Transverse colon (tissue), 4 donors: ENCODE results near the gene CEACAM19. TPM values are rescaled to one million over a fixed set of nuclear protein-coding genes. Genes with fewer than 3 reads are reported as not detected.

Source experiments
- DNase-seq: peaks from one replicate; pipeline ENCODE4 v3.0.0-alpha.2; 2019
- H3K27ac ChIP-seq, 4 donors: fragments of 200-600 bp; sonication (generic); 2 replicates each; pipeline ENCODE4 v1.5.1; 2016 to 2018; ENCODE audit warnings: inconsistent platforms in 4 of 4
- H3K27me3 ChIP-seq: fragments of 200-600 bp; sonication (generic); 2 replicates; pipeline ENCODE4 v1.5.1; 2017; ENCODE audit warnings: inconsistent platforms
- H3K36me3 ChIP-seq, 4 donors: fragments of 200-600 bp; sonication (generic); 2 replicates each; pipeline ENCODE4 v1.5.1; 2017 to 2019; ENCODE audit warnings: inconsistent platforms in 4 of 4
- H3K4me1 ChIP-seq, 4 donors: fragments of 200-600 bp; sonication (generic); 2 replicates each; pipeline ENCODE4 v1.5.1; 2017 to 2020; ENCODE audit warnings: inconsistent platforms in 4 of 4
- H3K4me3 ChIP-seq, 4 donors: fragments of 200-600 bp; sonication (generic); 1 replicate in 1 of 4; 2 replicates in 3 of 4; pipeline versions ENCODE4 v1.5.1 to v1.6.1; 2017 to 2019; ENCODE audit warnings: inconsistent platforms in 4 of 4
- H3K9me3 ChIP-seq, 2 donors: fragments of 200-600 bp; sonication (generic); 2 replicates each; pipeline ENCODE4 v1.5.1; 2017 to 2019; ENCODE audit warnings: inconsistent platforms in 2 of 2
- EP300 ChIP-seq: sonication (generic); formaldehyde crosslinking; IDR thresholded peaks from one replicate; pipeline ENCODE4 v1.6.1; 2017; ENCODE audit warnings: antibody characterized with exemption, low read depth
- POLR2A ChIP-seq: fragments of 450-650 bp; IDR thresholded peaks from one replicate; pipeline ENCODE4 v1.6.1; 2016; ENCODE audit warnings: antibody characterized with exemption, mild to moderate bottlenecking, moderate library complexity
- POLR2AphosphoS5 ChIP-seq, 3 donors: sonication (generic); formaldehyde crosslinking; IDR thresholded peaks; one replicate each; pipeline ENCODE4 v1.6.1; 2016; ENCODE audit warnings: antibody characterized with exemption in 3 of 3
- WGBS, 2 donors: methylation state at CpG; one replicate each; pipeline ENCODE4 v1.1.5; 2018; ENCODE audit warnings: low coverage in 1 of 2; 5-methylcytosine and 5-hydroxymethylcytosine counted together
- in situ Hi-C, 4 donors: fragments of 200-750 bp; cut with MboI; loops; one replicate each; pipeline versions ENCODE4 v1.15.0 to v1.15.1; 2017; ENCODE audit warnings: low sequenced_read_pairs in 3 of 4, low pct_ligation_motif_present in 1 of 4, low pct_unique_long_range_greater_than_20kb in 1 of 4
- intact Hi-C: fragments of 100-400 bp; cut with DNase I; formaldehyde crosslinking; loops from one replicate; pipeline ENCODE4 v1.15.1; 2023; ENCODE audit warnings: low total_unique reads
- total RNA-seq, 4 donors: library from RNA; depleted of rRNA; stranded (reverse); fragments of >200 nt; gene quantifications; one replicate each; pipeline ENCODE4 v1.1.0, GENCODE V29; 2016
- TF ChIP-seq, protein P1 (sequence below), 5 experiments: fragments of 200-600 bp in 3 of 5; fragments of 450-650 bp in 2 of 5; sonication (generic) in 3 of 5; IDR thresholded peaks; 1 replicate in 2 of 5; 2 replicates in 3 of 5; pipeline ENCODE4 v1.5.1; 2016 to 2017; ENCODE audit warnings: antibody characterized with exemption in 5 of 5, inconsistent platforms in 3 of 5, mild to moderate bottlenecking in 2 of 5, moderate library complexity in 1 of 5

Gene CEACAM19
- total RNA-seq, 4 donors from 2014 or later = 3.8 to 19.1 (median 9.9) TPM

DNA sequence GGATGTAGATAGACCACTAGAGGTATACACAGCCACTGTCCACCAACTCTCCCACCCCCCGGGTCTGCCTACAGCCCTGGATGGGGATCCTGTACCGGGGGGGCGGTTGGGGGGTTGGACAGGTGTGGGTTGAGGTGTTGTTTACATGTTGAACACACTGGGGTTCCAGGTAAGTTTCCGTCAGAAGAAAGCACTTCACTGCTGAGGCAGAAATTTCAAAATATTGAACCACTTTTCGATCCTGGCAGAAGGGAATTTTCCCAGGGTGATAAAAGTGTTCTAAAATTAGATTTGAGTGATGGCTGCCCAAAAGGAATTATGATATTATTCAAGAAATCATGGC is 21.1 kb downstream of the CEACAM19 start:
- no peak for TF ChIP-seq EP300
- TF ChIP-seq, protein P1, sequence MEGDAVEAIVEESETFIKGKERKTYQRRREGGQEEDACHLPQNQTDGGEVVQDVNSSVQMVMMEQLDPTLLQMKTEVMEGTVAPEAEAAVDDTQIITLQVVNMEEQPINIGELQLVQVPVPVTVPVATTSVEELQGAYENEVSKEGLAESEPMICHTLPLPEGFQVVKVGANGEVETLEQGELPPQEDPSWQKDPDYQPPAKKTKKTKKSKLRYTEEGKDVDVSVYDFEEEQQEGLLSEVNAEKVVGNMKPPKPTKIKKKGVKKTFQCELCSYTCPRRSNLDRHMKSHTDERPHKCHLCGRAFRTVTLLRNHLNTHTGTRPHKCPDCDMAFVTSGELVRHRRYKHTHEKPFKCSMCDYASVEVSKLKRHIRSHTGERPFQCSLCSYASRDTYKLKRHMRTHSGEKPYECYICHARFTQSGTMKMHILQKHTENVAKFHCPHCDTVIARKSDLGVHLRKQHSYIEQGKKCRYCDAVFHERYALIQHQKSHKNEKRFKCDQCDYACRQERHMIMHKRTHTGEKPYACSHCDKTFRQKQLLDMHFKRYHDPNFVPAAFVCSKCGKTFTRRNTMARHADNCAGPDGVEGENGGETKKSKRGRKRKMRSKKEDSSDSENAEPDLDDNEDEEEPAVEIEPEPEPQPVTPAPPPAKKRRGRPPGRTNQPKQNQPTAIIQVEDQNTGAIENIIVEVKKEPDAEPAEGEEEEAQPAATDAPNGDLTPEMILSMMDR (IDR thresholded peaks at IDR 0.05) = no peak
- no peak for TF ChIP-seq POLR2AphosphoS5 (IDR thresholded peaks at IDR 0.05)
- no peak for TF ChIP-seq POLR2A
- WGBS, 2 donors = 0 to 29% methylated on average over 1 to 5 of the region's 5 CpGs
- in situ Hi-C loops = no loop called here
- Histone ChIP-seq H3K27ac (peak overlapping the region; percentile 78 to 91 (median 84)), H3K4me3 (no peak overlapping the region), H3K36me3 (no peaks in the 10 kb centered on the region), H3K27me3 (no peaks in the 10 kb centered on the region), H3K4me1 (peaks cover 3 to 47% (median 40%) of the 10 kb centered on the region in 4 donors), H3K9me3 (no peaks in the 10 kb centered on the region)
- intact Hi-C loops = no loop called here
- DNase-seq = no peak

DNA sequence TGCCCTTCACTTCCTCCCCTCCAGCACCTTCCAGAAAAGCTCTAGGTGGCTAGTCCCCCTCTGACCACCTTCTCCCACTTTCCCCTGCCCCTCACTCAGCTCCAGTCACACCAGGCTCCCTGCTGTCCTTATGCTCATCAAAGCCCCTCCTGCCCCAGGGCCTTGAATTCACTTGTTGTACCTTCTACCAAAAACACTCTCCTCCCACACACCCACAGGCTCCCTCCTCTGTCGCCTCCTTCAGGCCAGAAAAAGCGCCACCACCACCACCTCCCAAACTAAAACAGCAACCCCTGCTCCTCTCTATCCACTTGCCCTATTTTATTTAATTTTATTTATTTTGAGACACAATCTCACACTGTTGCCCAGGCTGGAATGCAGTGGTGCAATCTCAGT is 22.9 kb downstream of the CEACAM19 start:
- intact Hi-C loops (no loop called here), in situ Hi-C loops (no loop called here)
- Histone ChIP-seq H3K27ac (peak overlapping the region; percentile 84 to 91 (median 88)), H3K4me3 (no peak overlapping the region), H3K27me3 (no peaks in the 10 kb centered on the region), H3K9me3 (no peaks in the 10 kb centered on the region), H3K36me3 (no peaks in the 10 kb centered on the region), H3K4me1 (peaks cover 3 to 52% (median 40%) of the 10 kb centered on the region in 4 donors)
- TF ChIP-seq, protein P1 (IDR thresholded peaks at IDR 0.05) = peak in 3 of 5 experiments; percentile 9 to 45 (median 24)
- TF ChIP-seq POLR2AphosphoS5 (IDR thresholded peaks at IDR 0.05) = no peak
- no peak for DNase-seq
- 78 to 80% methylated on average over 1 to 2 of the region's 2 CpGs for WGBS, 2 donors

DNA sequence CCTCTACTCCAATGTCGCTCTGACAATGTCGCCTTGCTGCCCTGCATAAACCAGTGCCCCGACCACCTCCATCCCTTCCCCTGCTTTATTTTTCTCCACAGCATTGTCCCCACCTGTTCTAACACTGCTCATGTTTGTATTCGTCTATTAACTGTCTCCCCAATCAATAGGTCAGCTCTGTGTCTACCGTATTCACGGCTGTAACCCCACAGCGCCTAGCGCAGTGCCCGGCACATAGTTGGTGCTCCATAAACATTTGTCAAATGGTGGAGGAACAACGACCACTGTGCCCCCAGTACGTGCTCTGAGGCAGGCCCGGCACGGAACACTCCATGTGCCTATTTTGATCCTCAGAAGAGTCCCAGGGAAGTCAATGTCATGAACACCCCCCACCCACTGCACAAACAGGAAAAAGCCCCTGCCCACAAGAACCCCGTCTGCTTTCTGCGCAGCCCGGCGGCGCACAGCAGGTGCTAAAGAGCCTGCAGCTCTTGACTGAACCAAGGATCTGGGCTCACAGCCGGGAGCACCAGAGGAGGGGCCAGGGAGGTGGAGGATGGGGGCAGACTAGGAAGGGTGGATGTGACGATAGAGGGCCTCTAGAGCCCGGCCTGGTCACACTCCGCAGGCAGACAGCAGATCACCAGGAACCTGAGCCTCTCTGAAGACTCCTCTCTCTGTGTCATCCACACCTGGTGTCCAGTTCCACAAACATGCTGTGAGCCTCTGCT is 25.8 kb downstream of the CEACAM19 start:
- Histone ChIP-seq H3K27me3 (no peaks in the 10 kb centered on the region), H3K27ac (peak overlapping the region in 3 of 4 donors; percentile 86 to 91 (median 89)), H3K9me3 (no peaks in the 10 kb centered on the region), H3K4me3 (no peak overlapping the region), H3K36me3 (no peaks in the 10 kb centered on the region), H3K4me1 (peaks cover 0 to 46% (median 34%) of the 10 kb centered on the region in 4 donors)
- in situ Hi-C loops (no loop called here), intact Hi-C loops (no loop called here)
- DNase-seq = no peak
- no peak for TF ChIP-seq POLR2A
- TF ChIP-seq, protein P1 (IDR thresholded peaks at IDR 0.05) = no peak
- TF ChIP-seq POLR2AphosphoS5 (IDR thresholded peaks at IDR 0.05) = no peak
- TF ChIP-seq EP300 = no peak
- 68 to 82% methylated on average over 9 to 22 of the region's 22 CpGs for WGBS, 2 donors

DNA sequence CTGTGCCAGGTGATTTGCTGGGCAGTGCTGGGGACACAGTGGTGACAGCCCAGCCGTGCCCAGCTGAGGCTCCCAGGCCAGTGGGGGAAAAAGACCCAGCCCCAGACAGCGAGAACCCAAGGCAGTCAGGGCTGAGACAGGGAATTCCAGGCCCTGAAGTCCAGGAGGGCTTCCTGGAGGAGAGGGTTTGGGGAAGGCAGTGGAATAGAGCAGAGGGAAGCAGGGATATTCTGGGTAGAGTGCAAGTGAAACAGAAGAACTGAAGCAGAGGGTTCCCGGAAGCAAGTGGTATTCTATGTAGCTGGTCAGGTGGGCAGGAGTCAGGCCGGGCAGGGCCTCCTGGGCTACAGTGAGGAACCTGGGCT is 26.4 kb downstream of the CEACAM19 start:
- in situ Hi-C loops = no loop called here
- intact Hi-C loops = no loop called here
- Histone ChIP-seq H3K4me3 (no peak overlapping the region), H3K4me1 (peaks cover 0 to 40% (median 29%) of the 10 kb centered on the region in 4 donors), H3K9me3 (no peaks in the 10 kb centered on the region), H3K27me3 (no peaks in the 10 kb centered on the region), H3K36me3 (no peaks in the 10 kb centered on the region), H3K27ac (peak overlapping the region in 3 of 4 donors; percentile 15 to 91 (median 86))
- TF ChIP-seq, protein P1 (IDR thresholded peaks at IDR 0.05) = no peak
- no peak for TF ChIP-seq POLR2AphosphoS5 (IDR thresholded peaks at IDR 0.05)
- no peak for TF ChIP-seq POLR2A
- no peak for TF ChIP-seq EP300
- no peak for DNase-seq
- 83 to 100% methylated on average over 1 to 4 of the region's 4 CpGs for WGBS, 2 donors
